Activated CD8-positive, alpha-beta memory T cell treated with anti-CD3 and anti-CD28 coated beads, Interleukin-2, amount 10 ng/mL, durations not matched to agents 7 days and 5 days (primary cell): ENCODE measurements around the gene TGM5. TPM values are rescaled to one million over a fixed set of nuclear protein-coding genes. Genes with fewer than 3 reads are reported as not detected.

Experiments used
- ATAC-seq: fragments of 150-1000 bp; cut with Tn5 transposase; one replicate; pipeline ENCODE4 v1.10.0; 2021; ENCODE audit warnings: moderate library complexity
- CTCF ChIA-PET: fragments of 350-600 bp; sonication (Branson Sonifier 250); formaldehyde crosslinking; loops from one replicate; lab custom pipeline; 2021; ENCODE audit warnings: antibody characterized with exemption; lab: Charles Lee
- DNase-seq: peaks from one replicate; pipeline ENCODE4 v3.0.0-alpha.2; 2020
- H3K27ac Mint-ChIP-seq: one replicate; pipeline ENCODE4 v1.8.0; 2021; ENCODE audit warnings: mild to moderate bottlenecking, mixed read lengths
- H3K27me3 Mint-ChIP-seq: one replicate; pipeline ENCODE4 v1.8.0; 2021; ENCODE audit warnings: mixed read lengths
- H3K36me3 Mint-ChIP-seq: one replicate; pipeline ENCODE4 v1.8.0; 2021; ENCODE audit warnings: mild to moderate bottlenecking, mixed read lengths
- H3K4me1 Mint-ChIP-seq: one replicate; pipeline ENCODE4 v1.8.0; 2021; ENCODE audit warnings: mixed read lengths
- H3K4me3 Mint-ChIP-seq: one replicate; pipeline ENCODE4 v1.8.0; 2021; ENCODE audit warnings: mild to moderate bottlenecking, moderate library complexity, mixed read lengths
- H3K9me3 Mint-ChIP-seq: one replicate; pipeline ENCODE4 v1.8.0; 2022; ENCODE audit warnings: low read depth, mixed read lengths
- total RNA-seq, 2 experiments: library from RNA; stranded (reverse); gene quantifications; one replicate each; pipeline ENCODE4 v1.2.3, GENCODE V29; 2021

Gene TGM5
- total RNA-seq, 2 experiments from 2014 or later = 0.91 to 1.1 TPM

DNA sequence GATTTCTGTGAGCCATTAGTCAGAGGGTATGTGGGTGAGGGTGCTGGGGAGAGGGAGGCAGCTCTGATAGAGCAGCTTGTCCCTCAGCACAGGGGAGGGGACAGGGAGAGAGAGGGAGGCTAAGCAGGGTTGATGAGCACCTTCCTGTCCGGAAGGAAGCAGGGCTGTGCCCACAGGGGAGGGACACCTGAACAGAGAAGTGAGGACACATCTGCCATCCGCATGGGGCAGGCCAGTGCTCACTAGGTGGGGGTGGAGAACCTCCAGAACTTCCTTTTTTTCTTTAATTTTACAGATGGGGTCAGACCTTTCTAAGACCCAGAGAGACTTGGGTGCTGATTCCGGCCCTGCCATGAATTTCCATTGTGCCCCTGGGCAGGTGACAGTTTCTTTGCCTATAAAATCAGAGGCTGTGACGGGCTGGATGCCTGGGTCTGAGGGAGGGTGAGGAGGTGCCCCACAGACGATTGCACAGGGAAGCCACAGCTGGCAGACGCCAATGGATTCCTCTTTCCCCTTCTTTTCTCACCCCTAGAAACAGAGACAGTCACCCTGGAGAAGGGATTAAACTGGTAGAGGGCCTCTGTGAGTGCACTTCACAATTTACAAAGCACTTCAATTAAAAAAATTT is 4.1 kb upstream of the TGM5 start:
- H3K27me3 Mint-ChIP-seq = peaks cover 36% of the 10 kb centered on the region
- H3K27ac Mint-ChIP-seq = no peak overlapping the region
- no peaks in the 10 kb centered on the region for H3K9me3 Mint-ChIP-seq
- DNase-seq = no peak
- H3K4me1 Mint-ChIP-seq = peaks cover 9% of the 10 kb centered on the region
- CTCF ChIA-PET = interaction anchor here (2.6 to 5.9 kb wide), 3 partner anchors 15 to 67 kb away, joined by 12 to 72 read pairs (median 18); no protein-coding TSS in a partner anchor
- H3K36me3 Mint-ChIP-seq = no peaks in the 10 kb centered on the region
- peak; percentile 63 for ATAC-seq
- H3K4me3 Mint-ChIP-seq = no peak overlapping the region

DNA sequence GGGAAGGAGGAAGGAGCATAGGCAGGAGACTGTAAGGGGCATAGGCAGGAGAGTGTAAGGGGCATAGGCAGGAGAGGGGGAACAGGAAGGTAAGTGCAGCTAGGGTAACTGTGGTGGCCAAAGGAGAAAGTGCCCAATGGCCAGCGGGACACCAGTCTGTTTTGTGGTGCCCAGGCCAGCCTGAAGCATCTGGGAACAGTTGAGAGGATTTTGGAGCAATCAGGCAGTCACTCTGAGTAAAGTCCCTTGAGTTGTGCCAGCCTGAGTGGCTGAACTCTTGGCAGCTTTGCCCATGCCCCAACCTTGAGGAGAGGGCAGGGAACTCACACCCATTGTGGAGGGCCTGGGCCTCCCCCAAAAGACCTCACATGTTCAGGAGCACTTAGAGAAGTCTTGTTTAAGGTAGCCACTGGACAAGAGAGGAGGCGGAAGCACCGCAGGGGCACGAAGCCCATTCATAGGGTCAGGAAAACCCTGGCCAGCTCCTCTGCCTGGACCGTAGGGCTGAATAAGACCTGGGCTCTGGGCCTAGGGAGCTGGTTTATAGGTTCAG is 3.5 kb upstream of the TGM5 start:
- Mint-ChIP-seq H3K27me3 (peaks cover 42% of the 10 kb centered on the region), H3K9me3 (no peaks in the 10 kb centered on the region), H3K27ac (no peak overlapping the region), H3K36me3 (no peaks in the 10 kb centered on the region), H3K4me3 (no peak overlapping the region), H3K4me1 (peaks cover 9% of the 10 kb centered on the region)
- no peak for ATAC-seq
- DNase-seq = no peak
- CTCF ChIA-PET = interaction anchor here (2.6 to 5.9 kb wide), 3 partner anchors 15 to 66 kb away, joined by 12 to 72 read pairs (median 18); no protein-coding TSS in a partner anchor

DNA sequence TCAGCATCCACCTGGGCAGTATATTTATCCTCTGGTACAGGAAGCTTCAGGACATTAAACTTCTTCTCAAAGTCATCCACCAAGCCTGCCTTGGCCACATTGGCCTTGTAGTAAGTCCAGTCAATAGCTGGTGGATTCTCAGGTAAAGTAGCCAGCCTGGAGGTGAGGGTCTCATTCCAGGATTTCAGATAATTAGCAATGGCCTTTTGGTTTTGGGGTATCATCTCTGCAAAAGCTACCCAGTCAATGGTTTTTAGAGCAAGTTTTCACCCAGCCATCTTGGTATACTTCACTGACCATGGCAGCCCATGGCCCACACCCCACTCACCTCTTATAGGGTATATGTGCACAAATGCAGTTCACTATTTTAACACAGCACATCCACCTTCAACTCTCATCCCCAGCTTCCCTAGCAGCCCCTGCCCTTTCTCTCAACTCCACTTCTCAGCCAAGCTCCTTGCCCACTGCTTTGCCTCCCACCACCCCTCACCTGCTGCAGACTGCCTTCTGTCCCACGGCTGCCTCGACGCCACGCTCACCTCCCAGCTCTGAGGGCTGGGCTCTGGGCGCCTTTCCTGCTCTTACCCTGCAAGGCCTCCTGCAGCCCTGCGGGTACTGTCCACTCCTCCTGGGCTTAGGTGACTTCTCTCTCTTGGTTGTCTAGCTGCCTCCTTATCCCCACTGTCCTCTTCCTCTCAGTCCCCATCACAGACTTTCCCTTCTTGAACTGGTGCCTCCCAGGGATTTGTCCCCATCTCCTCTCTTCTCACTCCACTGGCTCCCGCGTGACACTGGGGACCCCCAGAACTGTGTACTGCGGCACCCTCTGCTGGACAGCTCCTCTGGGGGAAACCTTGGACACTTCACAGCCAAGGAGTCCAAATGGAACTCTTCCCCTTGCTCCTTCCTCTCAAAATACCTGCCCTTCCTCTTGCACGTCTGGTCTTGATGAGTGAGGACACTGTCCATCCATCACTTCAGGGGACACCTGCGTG is 1.7 kb upstream of the TGM5 start:
- DNase-seq (peak; percentile 61), ATAC-seq (no peak)
- peaks cover 9% of the 10 kb centered on the region for H3K4me1 Mint-ChIP-seq
- H3K4me3 Mint-ChIP-seq = no peak overlapping the region
- CTCF ChIA-PET = interaction anchor here (0.9 to 5.9 kb wide), 6 partner anchors 8 to 65 kb away, joined by 3 to 72 read pairs (median 10); no protein-coding TSS in a partner anchor
- H3K36me3 Mint-ChIP-seq = no peaks in the 10 kb centered on the region
- no peak overlapping the region for H3K27ac Mint-ChIP-seq
- peaks cover 47% of the 10 kb centered on the region for H3K27me3 Mint-ChIP-seq
- H3K9me3 Mint-ChIP-seq = no peaks in the 10 kb centered on the region

DNA sequence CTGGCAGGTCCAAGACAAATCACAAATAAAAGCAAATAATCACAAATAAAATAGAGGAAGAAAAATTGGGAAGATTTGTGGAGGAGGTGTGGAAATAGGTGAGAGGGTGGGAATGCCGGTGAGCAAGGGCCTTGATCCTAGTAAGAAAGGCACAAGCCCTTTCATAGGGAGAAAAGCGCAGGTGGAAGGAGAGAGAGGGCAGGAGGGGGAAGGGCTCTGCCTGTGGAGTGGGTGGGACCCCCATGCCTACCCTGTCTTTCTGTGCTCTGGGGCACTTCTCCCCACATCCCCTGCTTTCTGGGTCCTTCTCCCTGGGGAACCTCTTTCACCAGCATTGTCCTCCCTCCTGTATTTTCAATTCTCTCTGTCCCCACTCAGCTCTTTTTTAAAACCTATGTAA is 711 bp upstream of the TGM5 start:
- Mint-ChIP-seq H3K4me1 (peaks cover 9% of the 10 kb centered on the region), H3K9me3 (no peaks in the 10 kb centered on the region), H3K27ac (no peak overlapping the region), H3K4me3 (no peak overlapping the region), H3K36me3 (no peaks in the 10 kb centered on the region), H3K27me3 (peaks cover 55% of the 10 kb centered on the region)
- DNase-seq (no peak), ATAC-seq (no peak)
- CTCF ChIA-PET = interaction anchor here (0.9 to 5.9 kb wide), 6 partner anchors 17 to 42 kb away, joined by 3 to 72 read pairs (median 5); no protein-coding TSS in a partner anchor

DNA sequence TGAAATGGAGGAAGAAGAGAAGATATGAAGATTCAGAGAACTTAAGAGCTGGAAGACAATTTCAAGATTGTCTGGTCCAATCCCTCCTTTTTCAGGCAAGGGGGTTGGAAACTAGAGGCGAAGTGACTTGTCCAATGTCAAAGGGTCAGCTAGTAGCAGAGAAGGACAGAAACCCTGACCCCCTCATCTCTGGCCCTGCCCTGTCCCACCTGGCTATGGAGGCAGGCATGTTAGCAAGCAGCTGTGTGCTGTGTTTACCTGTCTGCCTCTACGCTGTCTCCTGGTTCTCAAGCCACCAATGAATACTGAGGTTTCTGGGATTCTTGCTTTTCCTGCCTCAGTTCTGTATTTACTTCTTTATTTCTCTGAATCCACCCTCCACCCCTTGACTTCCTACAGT is 342 bp downstream of the TGM5 start:
- DNase-seq (no peak), ATAC-seq (no peak)
- H3K4me3 Mint-ChIP-seq = no peak overlapping the region
- H3K9me3 Mint-ChIP-seq = no peaks in the 10 kb centered on the region
- no peak overlapping the region for H3K27ac Mint-ChIP-seq
- H3K36me3 Mint-ChIP-seq = no peaks in the 10 kb centered on the region
- H3K27me3 Mint-ChIP-seq = peaks cover 57% of the 10 kb centered on the region
- CTCF ChIA-PET = interaction anchor here (0.9 to 5.9 kb wide), 4 partner anchors 19 to 62 kb away, joined by 3 to 72 read pairs (median 4); no protein-coding TSS in a partner anchor
- peaks cover 9% of the 10 kb centered on the region for H3K4me1 Mint-ChIP-seq

DNA sequence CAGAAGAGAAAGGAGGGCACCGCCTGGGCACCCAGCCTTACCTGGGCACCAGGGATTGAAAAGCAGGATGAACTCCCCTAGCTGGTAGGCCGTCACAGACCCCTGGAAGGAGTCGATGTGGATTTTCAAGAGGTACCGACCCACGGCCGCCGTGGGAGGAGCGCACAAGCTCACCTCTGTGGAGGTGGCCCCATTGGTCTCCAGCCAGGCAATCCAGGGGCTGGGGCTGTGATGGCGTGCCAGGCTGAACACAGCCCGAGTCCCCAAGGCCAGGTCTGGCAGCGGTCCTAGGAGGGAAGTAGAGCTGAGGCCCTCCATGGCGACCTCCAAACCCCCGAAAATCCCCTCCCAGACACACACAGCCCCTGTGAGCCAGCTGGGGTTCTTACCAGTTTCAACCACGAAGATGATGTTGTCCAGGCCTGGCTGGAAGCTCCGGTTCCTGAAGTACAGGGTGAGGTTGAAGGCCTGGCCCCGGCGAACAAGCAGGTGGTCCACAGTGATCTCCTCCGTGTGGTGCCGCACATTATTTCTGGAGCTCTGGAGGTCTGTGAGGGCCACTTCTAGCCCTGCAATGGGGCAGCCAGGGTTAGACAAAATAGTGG is 6.6 kb downstream of the TGM5 start:
- no peak for DNase-seq
- no peak overlapping the region for H3K27ac Mint-ChIP-seq
- no peaks in the 10 kb centered on the region for H3K9me3 Mint-ChIP-seq
- ATAC-seq = no peak
- H3K4me3 Mint-ChIP-seq = no peak overlapping the region
- CTCF ChIA-PET = interaction anchor here (0.9 kb wide), 1 partner anchor 8 kb away, joined by 3 read pairs; no protein-coding TSS in a partner anchor
- H3K27me3 Mint-ChIP-seq = peaks cover 35% of the 10 kb centered on the region
- no peaks in the 10 kb centered on the region for H3K4me1 Mint-ChIP-seq
- H3K36me3 Mint-ChIP-seq = no peaks in the 10 kb centered on the region

DNA sequence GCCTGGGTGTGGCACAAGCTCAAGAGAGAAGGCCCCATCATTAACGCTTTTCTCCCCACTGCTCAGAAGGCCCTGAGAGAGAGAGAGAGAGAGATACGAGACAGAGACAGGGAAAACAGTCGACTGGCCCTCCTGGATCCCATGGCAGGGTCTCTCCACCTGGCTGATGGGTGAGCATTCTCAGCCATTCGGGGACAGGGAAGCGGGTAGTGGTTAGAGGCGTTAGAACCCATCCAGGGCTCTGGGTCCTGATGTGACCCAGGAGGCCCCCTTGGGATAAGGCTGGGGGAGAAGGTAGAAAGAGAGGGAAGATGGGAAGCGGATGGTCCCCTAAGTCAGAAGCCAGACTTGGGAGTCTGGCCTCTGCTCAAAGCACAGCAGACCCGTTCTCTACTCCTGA is 7.9 kb downstream of the TGM5 start:
- Mint-ChIP-seq H3K4me3 (no peak overlapping the region), H3K4me1 (peaks cover 8% of the 10 kb centered on the region), H3K9me3 (no peaks in the 10 kb centered on the region), H3K27me3 (peaks cover 29% of the 10 kb centered on the region), H3K27ac (no peak overlapping the region), H3K36me3 (no peaks in the 10 kb centered on the region)
- ATAC-seq = no peak
- DNase-seq = no peak
- CTCF ChIA-PET = no interaction called here

DNA sequence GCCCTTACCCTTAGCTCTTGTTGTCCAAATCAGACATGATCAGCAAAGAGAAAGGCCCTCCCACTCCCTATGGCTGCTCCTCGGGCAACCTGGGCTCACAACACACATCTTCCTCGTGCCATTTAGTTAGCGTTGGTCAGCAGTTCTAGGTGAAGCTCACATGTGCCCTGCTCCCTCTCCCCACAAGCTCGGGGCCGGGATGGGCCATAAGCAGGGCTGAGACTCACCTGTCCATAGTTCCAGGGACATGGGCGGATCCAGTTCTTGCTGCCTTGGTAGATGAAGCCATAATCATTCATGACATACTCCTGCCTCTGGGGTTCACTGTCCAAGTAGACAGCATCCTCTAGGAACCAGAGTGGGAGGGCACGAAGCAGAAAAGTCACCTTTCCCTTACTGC is 10.4 kb downstream of the TGM5 start:
- no peak overlapping the region for H3K4me3 Mint-ChIP-seq
- H3K27ac Mint-ChIP-seq = no peak overlapping the region
- CTCF ChIA-PET = interaction anchor here (1.0 kb wide), 1 partner anchor 31 kb away, joined by 3 read pairs; no protein-coding TSS in a partner anchor
- H3K4me1 Mint-ChIP-seq = peaks cover 28% of the 10 kb centered on the region
- H3K36me3 Mint-ChIP-seq = peaks cover 5% of the 10 kb centered on the region
- DNase-seq = no peak
- no peaks in the 10 kb centered on the region for H3K9me3 Mint-ChIP-seq
- ATAC-seq = no peak
- H3K27me3 Mint-ChIP-seq = peaks cover 7% of the 10 kb centered on the region

DNA sequence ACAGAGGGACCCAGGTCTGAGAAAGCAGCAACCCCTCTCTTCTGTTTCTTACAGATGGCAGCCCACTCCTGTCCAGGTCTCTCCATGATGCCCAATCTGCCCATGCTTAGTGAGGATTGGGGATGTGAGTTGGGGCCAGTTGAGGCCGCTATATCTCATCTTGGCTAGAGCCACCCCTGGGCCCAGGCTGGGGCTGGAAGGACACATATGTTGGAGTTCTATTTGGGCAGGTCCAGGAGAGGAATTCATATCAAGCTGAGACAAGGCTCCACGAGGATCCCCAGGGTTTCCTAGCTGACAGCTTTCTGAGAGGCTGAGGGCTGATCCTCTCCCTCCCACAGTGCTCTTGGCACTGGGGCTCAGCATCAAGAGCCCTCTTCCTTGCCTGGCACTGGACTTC is 11.4 kb downstream of the TGM5 start:
- Mint-ChIP-seq H3K4me1 (peaks cover 38% of the 10 kb centered on the region), H3K27ac (no peak overlapping the region), H3K27me3 (peaks cover 5% of the 10 kb centered on the region), H3K36me3 (peaks cover 7% of the 10 kb centered on the region), H3K4me3 (no peak overlapping the region), H3K9me3 (no peaks in the 10 kb centered on the region)
- CTCF ChIA-PET = no interaction called here
- no peak for ATAC-seq
- DNase-seq = no peak

DNA sequence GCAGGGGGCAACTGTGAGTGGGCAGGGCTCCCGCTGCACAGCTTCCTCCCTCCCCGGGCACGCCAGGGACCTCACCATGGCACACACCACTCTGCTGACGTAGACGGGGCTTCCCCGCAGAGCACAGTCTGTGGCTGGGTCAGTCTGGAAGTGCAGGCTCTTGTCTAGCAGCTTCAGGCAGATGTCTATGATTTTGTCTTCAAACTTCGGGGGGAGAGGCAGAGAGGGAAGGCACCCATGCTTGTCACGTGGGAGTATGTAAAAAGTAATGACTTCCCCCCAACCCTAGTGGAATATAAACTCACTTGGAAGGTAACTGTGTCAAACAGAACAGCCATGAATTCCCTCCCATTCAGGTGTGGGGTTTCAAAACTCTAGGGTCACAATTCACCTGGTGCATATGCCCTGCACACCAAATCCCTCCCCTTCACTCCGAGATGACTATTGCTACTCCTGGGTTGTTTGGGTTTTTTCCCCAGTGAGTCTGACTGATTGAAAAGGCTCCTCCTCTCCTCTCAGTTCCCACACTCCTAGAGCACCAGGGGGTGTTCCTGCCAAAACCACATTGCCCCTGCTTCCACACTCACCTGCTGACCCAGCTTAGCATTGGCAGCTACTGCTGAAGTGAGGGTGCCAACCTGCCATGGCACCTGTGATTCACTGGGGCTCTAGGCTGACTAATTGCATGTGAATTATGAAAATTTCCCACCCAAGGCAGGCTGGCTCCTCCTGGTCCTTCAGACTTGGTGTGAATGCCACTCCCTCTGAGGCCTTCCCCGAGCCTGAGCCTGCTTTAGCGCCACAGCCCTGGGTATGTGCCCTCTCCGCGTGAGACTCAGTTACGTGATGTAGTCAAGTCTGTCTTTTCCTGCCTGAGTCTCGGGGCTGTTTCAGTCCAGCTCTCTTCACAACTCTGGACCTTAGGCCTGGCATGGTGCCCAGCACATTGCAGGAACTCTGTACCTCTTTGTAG is 13.0 kb downstream of the TGM5 start:
- Mint-ChIP-seq H3K36me3 (peaks cover 7% of the 10 kb centered on the region), H3K27me3 (peaks cover 5% of the 10 kb centered on the region), H3K9me3 (no peaks in the 10 kb centered on the region), H3K27ac (no peak overlapping the region), H3K4me1 (peaks cover 54% of the 10 kb centered on the region), H3K4me3 (no peak overlapping the region)
- CTCF ChIA-PET = interaction anchor here (0.6 to 2.2 kb wide), 3 partner anchors 28 to 49 kb away, joined by 3 to 8 read pairs (median 3); no protein-coding TSS in a partner anchor
- ATAC-seq = peak; percentile 54
- DNase-seq = peak; percentile 54

DNA sequence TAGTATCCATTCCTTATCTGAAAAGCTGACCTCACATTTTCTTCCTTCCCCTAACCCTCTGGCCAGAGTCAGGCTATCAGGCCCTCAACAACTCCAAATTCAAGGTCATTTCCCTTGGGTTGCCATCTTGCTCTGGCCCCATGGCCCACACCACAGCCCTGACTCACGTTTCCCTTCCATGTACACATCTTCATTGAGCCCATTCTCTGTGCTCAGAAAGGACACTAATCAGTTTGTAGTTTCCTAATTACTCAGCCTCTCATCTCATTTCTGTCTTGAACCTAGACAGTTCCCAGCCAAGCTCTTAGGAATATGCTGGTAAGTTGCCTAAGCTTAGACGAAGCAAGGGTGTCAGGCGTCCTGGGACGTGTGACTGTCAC is 14.9 kb downstream of the TGM5 start:
- no peak overlapping the region for H3K4me3 Mint-ChIP-seq
- DNase-seq = peak; percentile 61
- no peaks in the 10 kb centered on the region for H3K9me3 Mint-ChIP-seq
- H3K36me3 Mint-ChIP-seq = peaks cover 7% of the 10 kb centered on the region
- H3K27me3 Mint-ChIP-seq = peaks cover 5% of the 10 kb centered on the region
- peak; percentile 37 for ATAC-seq
- CTCF ChIA-PET = interaction anchor here (1.5 to 2.0 kb wide), 3 partner anchors 17 to 48 kb away, joined by 5 to 8 read pairs (median 6); no protein-coding TSS in a partner anchor
- H3K4me1 Mint-ChIP-seq = peaks cover 54% of the 10 kb centered on the region
- peak overlapping the region; percentile 75 for H3K27ac Mint-ChIP-seq
